Panc1 (cell line): ENCODE data around the gene ZNF441.

Source experiments
- POLR2AphosphoS5 ChIP-seq: IDR thresholded peaks from 2 replicates; pipeline ENCODE4 v1.6.1; 2012; ENCODE audit warnings: mild to moderate bottlenecking, low read depth, low read length, moderate library complexity
- REST ChIP-seq, 2 experiments: IDR thresholded peaks; 2 replicates each; pipeline ENCODE4 v1.6.1; 2011 to 2012; ENCODE audit warnings: low read depth in 2 of 2, control low read depth in 1 of 2, low read length in 1 of 2, mild to moderate bottlenecking in 1 of 2, moderate library complexity in 1 of 2; ENCODE audit not compliant: insufficient read depth in 1 of 2
- SIN3A ChIP-seq: IDR thresholded peaks from 2 replicates; pipeline ENCODE4 v1.6.1; 2012; ENCODE audit warnings: low read depth, mild to moderate bottlenecking, low read length, moderate library complexity, borderline replicate concordance; ENCODE audit not compliant: insufficient read depth
- TCF7L2 ChIP-seq: IDR thresholded peaks from 2 replicates; pipeline ENCODE4 v1.6.1; 2011; ENCODE audit warnings: mild to moderate bottlenecking, low read depth, low read length, inconsistent platforms
- TF ChIP-seq, protein P1 (sequence below): fragments of 450-650 bp; IDR thresholded peaks from 2 replicates; pipeline ENCODE4 v1.5.1; 2017; ENCODE audit warnings: mild to moderate bottlenecking

- TF ChIP-seq, protein P1, sequence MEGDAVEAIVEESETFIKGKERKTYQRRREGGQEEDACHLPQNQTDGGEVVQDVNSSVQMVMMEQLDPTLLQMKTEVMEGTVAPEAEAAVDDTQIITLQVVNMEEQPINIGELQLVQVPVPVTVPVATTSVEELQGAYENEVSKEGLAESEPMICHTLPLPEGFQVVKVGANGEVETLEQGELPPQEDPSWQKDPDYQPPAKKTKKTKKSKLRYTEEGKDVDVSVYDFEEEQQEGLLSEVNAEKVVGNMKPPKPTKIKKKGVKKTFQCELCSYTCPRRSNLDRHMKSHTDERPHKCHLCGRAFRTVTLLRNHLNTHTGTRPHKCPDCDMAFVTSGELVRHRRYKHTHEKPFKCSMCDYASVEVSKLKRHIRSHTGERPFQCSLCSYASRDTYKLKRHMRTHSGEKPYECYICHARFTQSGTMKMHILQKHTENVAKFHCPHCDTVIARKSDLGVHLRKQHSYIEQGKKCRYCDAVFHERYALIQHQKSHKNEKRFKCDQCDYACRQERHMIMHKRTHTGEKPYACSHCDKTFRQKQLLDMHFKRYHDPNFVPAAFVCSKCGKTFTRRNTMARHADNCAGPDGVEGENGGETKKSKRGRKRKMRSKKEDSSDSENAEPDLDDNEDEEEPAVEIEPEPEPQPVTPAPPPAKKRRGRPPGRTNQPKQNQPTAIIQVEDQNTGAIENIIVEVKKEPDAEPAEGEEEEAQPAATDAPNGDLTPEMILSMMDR, result no peak
- TF ChIP-seq POLR2AphosphoS5 (no peak), REST (IDR thresholded peaks at IDR 0.05; ENCODE audit: insufficient read depth in 1 of 2, low read depth in 2 of 2, low read length in 1 of 2) (no peak), TCF7L2 (no peak), SIN3A (no peak)
Observed at GRCh38 chr19:11807099-11807380, 40.2 kb downstream of the ZNF441 start.
